NOMO-1 treated with dmso at 0.1 percent for 144 hours (cell line): ENCODE data around the gene KLRC3.
"Not testable (repeated sequence)": the region's sequence is repeated elsewhere in the genome, so short reads cannot be mapped to it uniquely, and the experiment has no call there.

Experiments
- DNase-seq: peaks from one replicate; lab custom pipeline; 2025; ENCODE audit not compliant: unreplicated experiment; lab: John Stamatoyannopoulos, UW

The KLRC3 gene

GRCh38 chr12:10371893-10372535 is 48.4 kb downstream of the KLRC3 start:
- not testable (repeated sequence) for DNase-seq

- no peak for DNase-seq
Measured at GRCh38 chr12:10369557-10370415, 50.6 kb downstream of the KLRC3 start.

GRCh38 chr12:10368206-10369171 is 51.9 kb downstream of the KLRC3 start:
- DNase-seq, result no peak

GRCh38 chr12:10367714-10368113 is 52.7 kb downstream of the KLRC3 start:
- not testable (repeated sequence) for DNase-seq

GRCh38 chr12:10366875-10367274 is 53.5 kb downstream of the KLRC3 start:
- peak; percentile 42 for DNase-seq

- DNase-seq, result no peak
Measured at GRCh38 chr12:10365696-10366405, 54.5 kb downstream of the KLRC3 start.

GRCh38 chr12:10364815-10365622 is 55.4 kb downstream of the KLRC3 start:
- DNase-seq, result peak; percentile 48

GRCh38 chr12:10363914-10364814 is 56.2 kb downstream of the KLRC3 start:
- peak; percentile 50 for DNase-seq

- no peak for DNase-seq
Measured at GRCh38 chr12:10363658-10363913, 56.8 kb downstream of the KLRC3 start.

- no peak for DNase-seq
Measured at GRCh38 chr12:10362828-10363657, 57.4 kb downstream of the KLRC3 start.

GRCh38 chr12:10362325-10362724 is 58.1 kb downstream of the KLRC3 start:
- no peak for DNase-seq
